PC-9 (cell line): Measurements from ENCODE around the gene GJA8. TPM values are rescaled to one million over a fixed set of nuclear protein-coding genes. Genes with fewer than 3 reads are reported as not detected.
A peak's percentile ranks its signal among the peaks of the same experiment; 100 is the strongest.

ENCODE experiments used
- BruUV-seq: library from RNA; stranded (reverse); fragments of 400-500 nt; replicated peaks from 2 replicates; lab custom pipeline; 2021; lab: Mats Ljungman, UMichigan
- CTCF ChIA-PET: fragments of 300-600 bp; sonication (Branson Sonifier 250); formaldehyde crosslinking; loops from one replicate; lab custom pipeline; 2022; ENCODE audit warnings: antibody characterized with exemption; lab: Charles Lee
- POLR2A ChIA-PET: fragments of 300-600 bp; sonication (Branson Sonifier 250); formaldehyde crosslinking; loops from one replicate; lab custom pipeline; 2022; ENCODE audit warnings: antibody characterized with exemption; ENCODE audit not compliant: unreplicated experiment; lab: Charles Lee
- DNase-seq, 2 experiments: peaks; one replicate each; pipeline versions ENCODE4 v3.0.0 to v3.0.0-alpha.2; 2015 to 2022; ENCODE audit warnings: mixed read lengths in 1 of 2
- H2AFZ ChIP-seq: fragments of 200-600 bp; sonication (generic); 2 replicates; pipeline ENCODE4 v1.8.1; 2017; ENCODE audit warnings: antibody characterized with exemption
- H3F3A ChIP-seq: fragments of 200-600 bp; sonication (generic); 2 replicates; pipeline ENCODE4 v1.8.1; 2017; ENCODE audit warnings: antibody characterized with exemption, mild to moderate bottlenecking, low read depth; ENCODE audit not compliant: insufficient read depth
- H3K27ac ChIP-seq: fragments of 200-600 bp; sonication (generic); 2 replicates; pipeline ENCODE4 v1.6.1; 2016; ENCODE audit warnings: mixed run types
- H3K27me3 ChIP-seq: fragments of 200-600 bp; sonication (generic); 2 replicates; pipeline ENCODE4 v1.6.1; 2016; ENCODE audit warnings: low read depth, mixed run types; ENCODE audit not compliant: insufficient read depth
- H3K36me3 ChIP-seq: fragments of 200-600 bp; sonication (generic); 2 replicates; pipeline ENCODE4 v1.6.1; 2016; ENCODE audit warnings: low read depth, mixed run types
- H3K4me1 ChIP-seq: fragments of 200-600 bp; sonication (generic); replicated peaks from 2 replicates; pipeline ENCODE4 v1.6.1; 2016; ENCODE audit warnings: mixed run types; ENCODE audit not compliant: insufficient read depth
- H3K4me2 ChIP-seq: fragments of 200-600 bp; sonication (generic); 2 replicates; pipeline ENCODE4 v1.6.1; 2017; ENCODE audit warnings: mixed run types
- H3K4me3 ChIP-seq: fragments of 200-600 bp; sonication (generic); 2 replicates; pipeline ENCODE4 v1.6.1; 2016; ENCODE audit warnings: mixed run types
- H3K79me2 ChIP-seq: fragments of 200-600 bp; sonication (generic); 2 replicates; pipeline ENCODE4 v1.6.1; 2017; ENCODE audit warnings: low read depth, mixed run types
- H3K9me2 ChIP-seq: fragments of 200-600 bp; sonication (generic); 2 replicates; pipeline ENCODE4 v1.8.1; 2017; ENCODE audit warnings: mild to moderate bottlenecking; ENCODE audit not compliant: insufficient read depth
- H3K9me3 ChIP-seq: fragments of 200-600 bp; sonication (generic); 2 replicates; pipeline ENCODE4 v1.8.1; 2016; ENCODE audit warnings: low read depth; ENCODE audit not compliant: insufficient read depth
- H4K20me1 ChIP-seq: fragments of 200-600 bp; sonication (generic); 2 replicates; pipeline ENCODE4 v1.8.1; 2017; ENCODE audit not compliant: insufficient read depth
- EZH2 ChIP-seq: fragments of 200-600 bp; sonication (generic); IDR thresholded peaks from 2 replicates; pipeline ENCODE4 v1.8.0; 2017; ENCODE audit warnings: antibody characterized with exemption, low read depth
- intact Hi-C: fragments of 100-400 bp; cut with micrococcal nuclease; formaldehyde crosslinking; loops from one replicate; pipeline ENCODE4 v1.10.0; 2022; ENCODE audit not compliant: unreplicated experiment
- total RNA-seq: library from RNA; stranded (reverse); gene quantifications from 2 replicates; pipeline ENCODE4 v1.2.3, GENCODE V29; 2021
- TF ChIP-seq, protein P1 (sequence below): fragments of 200-600 bp; sonication (generic); conservative IDR thresholded peaks from 2 replicates; pipeline ENCODE4 v1.6.1; 2017; ENCODE audit warnings: mixed run types, antibody characterized with exemption, mild to moderate bottlenecking, moderate library complexity

The GJA8 gene
- total RNA-seq, 1 experiment from 2014 or later = not detected

DNA sequence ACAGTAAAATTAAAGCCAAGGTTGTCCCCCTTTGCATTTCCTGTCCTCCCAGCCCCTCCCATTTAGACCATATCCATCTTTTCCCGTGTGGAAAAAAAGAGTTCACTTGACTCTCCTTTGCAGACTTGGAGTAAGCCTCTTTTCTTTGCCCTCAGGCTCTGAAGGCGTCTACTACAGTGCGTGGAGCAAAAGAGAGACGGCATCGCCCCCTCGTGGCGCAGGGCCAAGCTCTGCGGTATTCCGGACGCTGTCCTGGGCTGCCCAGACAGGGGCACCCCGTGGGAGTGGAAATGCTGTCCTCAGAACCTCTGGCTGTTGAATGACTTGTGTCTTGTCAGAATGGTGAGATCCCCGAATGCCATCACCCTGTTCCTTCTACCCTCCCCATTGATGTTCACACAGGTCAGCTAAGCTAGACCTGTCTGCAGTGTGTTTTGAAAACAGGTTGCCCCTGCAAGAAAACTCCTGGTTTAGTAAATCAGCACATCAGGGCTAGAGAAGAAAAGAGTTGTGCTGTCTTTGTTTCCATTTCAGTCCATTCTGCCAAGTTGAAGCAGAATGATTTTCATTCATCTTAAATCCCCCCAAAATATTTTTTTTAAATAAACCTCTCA is 12.3 kb upstream of the GJA8 start:
- Histone ChIP-seq H3K79me2 (no peaks in the 10 kb centered on the region), H2AFZ (peak overlapping the region; percentile 72), H4K20me1 (no peaks in the 10 kb centered on the region), H3K9me2 (no peaks in the 10 kb centered on the region), H3K4me2 (peak overlapping the region; percentile 35), H3K27ac (peak overlapping the region; percentile 48; the same call in 1 of the 2 replicates), H3K36me3 (no peaks in the 10 kb centered on the region), H3F3A (0 out of 2 replicates have a peak, but pooled peaks cover 7% of the 10 kb centered on the region), H3K27me3 (no peaks in the 10 kb centered on the region), H3K4me3 (no peak overlapping the region), H3K4me1 (peaks cover 18% of the 10 kb centered on the region), H3K9me3 (no peaks in the 10 kb centered on the region; the same call in 1 of the 2 replicates)
- intact Hi-C loops = loop anchor here (1.0 kb wide), 3 partner anchors 57 to 173 kb away; no protein-coding TSS in a partner anchor
- POLR2A ChIA-PET = no interaction called here
- TF ChIP-seq, protein P1, sequence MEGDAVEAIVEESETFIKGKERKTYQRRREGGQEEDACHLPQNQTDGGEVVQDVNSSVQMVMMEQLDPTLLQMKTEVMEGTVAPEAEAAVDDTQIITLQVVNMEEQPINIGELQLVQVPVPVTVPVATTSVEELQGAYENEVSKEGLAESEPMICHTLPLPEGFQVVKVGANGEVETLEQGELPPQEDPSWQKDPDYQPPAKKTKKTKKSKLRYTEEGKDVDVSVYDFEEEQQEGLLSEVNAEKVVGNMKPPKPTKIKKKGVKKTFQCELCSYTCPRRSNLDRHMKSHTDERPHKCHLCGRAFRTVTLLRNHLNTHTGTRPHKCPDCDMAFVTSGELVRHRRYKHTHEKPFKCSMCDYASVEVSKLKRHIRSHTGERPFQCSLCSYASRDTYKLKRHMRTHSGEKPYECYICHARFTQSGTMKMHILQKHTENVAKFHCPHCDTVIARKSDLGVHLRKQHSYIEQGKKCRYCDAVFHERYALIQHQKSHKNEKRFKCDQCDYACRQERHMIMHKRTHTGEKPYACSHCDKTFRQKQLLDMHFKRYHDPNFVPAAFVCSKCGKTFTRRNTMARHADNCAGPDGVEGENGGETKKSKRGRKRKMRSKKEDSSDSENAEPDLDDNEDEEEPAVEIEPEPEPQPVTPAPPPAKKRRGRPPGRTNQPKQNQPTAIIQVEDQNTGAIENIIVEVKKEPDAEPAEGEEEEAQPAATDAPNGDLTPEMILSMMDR = peak; percentile 96
- TF ChIP-seq EZH2 = no peak
- CTCF ChIA-PET = no interaction called here
- peak; percentile 72 to 84 for DNase-seq
- no TSS peak for BruUV-seq

DNA sequence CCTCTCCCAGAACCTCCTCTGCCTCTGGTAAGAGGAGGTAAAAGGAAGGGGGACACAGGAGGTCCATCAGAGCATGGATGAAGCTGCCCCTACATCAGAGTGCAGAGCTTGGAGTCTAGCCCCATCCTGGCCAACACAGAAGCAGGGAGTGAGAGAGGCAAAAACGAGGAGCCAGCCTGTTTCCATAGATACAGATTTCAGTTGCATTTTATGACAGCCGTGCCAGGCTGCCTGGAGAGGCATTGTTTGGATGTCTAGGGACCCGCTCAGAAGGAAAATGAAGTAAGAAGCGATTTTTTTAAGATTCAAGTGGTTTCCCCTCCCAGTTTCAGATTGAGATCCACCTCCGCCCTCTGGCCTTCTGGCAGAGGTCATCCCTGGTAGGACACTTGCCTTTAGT is 11.5 kb upstream of the GJA8 start:
- intact Hi-C loops = no loop called here
- POLR2A ChIA-PET = no interaction called here
- CTCF ChIA-PET = no interaction called here

DNA sequence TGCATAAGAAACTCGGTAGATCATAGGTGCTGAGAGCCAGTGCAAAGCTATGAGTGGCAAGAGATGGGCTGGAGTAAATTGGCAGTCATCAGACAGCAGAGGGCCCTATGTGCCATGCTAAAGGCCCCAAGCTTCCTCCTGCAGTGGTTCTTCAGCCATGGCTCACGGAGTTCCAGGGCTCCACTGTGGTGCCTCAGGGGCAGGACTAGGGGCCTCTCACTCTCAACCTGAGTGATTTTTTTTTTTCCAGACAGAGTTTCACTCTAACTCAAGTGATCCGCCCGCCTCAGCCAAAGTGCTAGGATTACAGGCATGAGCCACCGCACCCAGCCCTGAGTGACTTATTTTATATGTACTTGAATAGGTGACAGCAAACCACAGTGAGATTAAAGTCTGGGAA is 10.4 kb upstream of the GJA8 start:
- H3K27ac ChIP-seq = no peak overlapping the region
- CTCF ChIA-PET = interaction anchor here (0.6 to 1.8 kb wide), 9 partner anchors 41 to 619 kb away, joined by 3 to 7 read pairs (median 4); partner anchors contain the start of gene ACP6
- intact Hi-C loops = loop anchor here (1.0 kb wide), 6 partner anchors 192 to 619 kb away; no protein-coding TSS in a partner anchor
- DNase-seq = no peak
- no peak for TF ChIP-seq EZH2
- TF ChIP-seq, protein P1 = no peak
- no peaks in the 10 kb centered on the region for H4K20me1 ChIP-seq
- no TSS peak for BruUV-seq
- POLR2A ChIA-PET = interaction anchor here (0.6 kb wide), 1 partner anchor 153 kb away, joined by 7 read pairs; no protein-coding TSS in a partner anchor
- peaks cover 22% of the 10 kb centered on the region for H3K4me1 ChIP-seq
- 0 out of 2 replicates have a peak, but pooled peaks cover 7% of the 10 kb centered on the region for H3F3A ChIP-seq
- no peaks in the 10 kb centered on the region; the same call in 1 of the 2 replicates for H3K9me3 ChIP-seq
- no peaks in the 10 kb centered on the region for H3K27me3 ChIP-seq
- no peak overlapping the region for H3K4me2 ChIP-seq
- no peaks in the 10 kb centered on the region for H3K79me2 ChIP-seq
- no peaks in the 10 kb centered on the region for H3K36me3 ChIP-seq
- no peaks in the 10 kb centered on the region for H3K9me2 ChIP-seq
- no peak overlapping the region for H2AFZ ChIP-seq
- no peak overlapping the region for H3K4me3 ChIP-seq

More for the DNA sequence above, 11.5 kb upstream of the GJA8 start:
- H4K20me1 ChIP-seq = no peaks in the 10 kb centered on the region
- no peak for DNase-seq
- TF ChIP-seq, protein P1 = no peak
- TF ChIP-seq EZH2 = no peak
- H3K4me2 ChIP-seq = no peak overlapping the region
- H3K27me3 ChIP-seq = no peaks in the 10 kb centered on the region
- no peaks in the 10 kb centered on the region for H3K9me2 ChIP-seq
- H3K79me2 ChIP-seq = no peaks in the 10 kb centered on the region
- H3K36me3 ChIP-seq = no peaks in the 10 kb centered on the region
- no peak overlapping the region for H3K27ac ChIP-seq
- 0 out of 2 replicates have a peak, but pooled peaks cover 7% of the 10 kb centered on the region for H3F3A ChIP-seq
- no peak overlapping the region for H2AFZ ChIP-seq
- H3K9me3 ChIP-seq = no peaks in the 10 kb centered on the region; the same call in 1 of the 2 replicates
- no TSS peak for BruUV-seq
- H3K4me3 ChIP-seq = no peak overlapping the region
- peaks cover 18% of the 10 kb centered on the region for H3K4me1 ChIP-seq
